HEK293T (cell line): ENCODE results near the gene GSDME.

ENCODE experiments used
- BHLHE40 ChIP-seq: fragments of 450-650 bp; IDR thresholded peaks from 2 replicates; pipeline ENCODE4 v1.6.1; 2016; ENCODE audit warnings: mild to moderate bottlenecking, moderate library complexity, borderline replicate concordance
- ELF4 ChIP-seq: fragments of 450-650 bp; IDR thresholded peaks from 2 replicates; pipeline ENCODE4 v1.6.1; 2017; ENCODE audit warnings: antibody characterized with exemption
- FOXA1 ChIP-seq: fragments of 450-650 bp; IDR thresholded peaks from 2 replicates; pipeline ENCODE4 v1.6.1; 2016; ENCODE audit warnings: mild to moderate bottlenecking
- FOXM1 ChIP-seq: fragments of 450-650 bp; IDR thresholded peaks from 2 replicates; pipeline ENCODE4 v1.6.1; 2017; ENCODE audit warnings: mild to moderate bottlenecking, borderline replicate concordance
- L3MBTL2 ChIP-seq: fragments of 450-650 bp; conservative IDR thresholded peaks from 2 replicates; pipeline ENCODE4 v1.6.1; 2016; ENCODE audit warnings: mild to moderate bottlenecking
- LEF1 ChIP-seq: fragments of 450-650 bp; IDR thresholded peaks from 2 replicates; pipeline ENCODE4 v1.6.1; 2017; ENCODE audit warnings: mild to moderate bottlenecking, borderline replicate concordance
- NFRKB ChIP-seq: fragments of 450-650 bp; IDR thresholded peaks from 2 replicates; pipeline ENCODE4 v1.6.1; 2016; ENCODE audit warnings: mild to moderate bottlenecking, moderate library complexity
- SP1 ChIP-seq: fragments of 450-650 bp; IDR thresholded peaks from 2 replicates; pipeline ENCODE4 v1.6.1; 2017
- SUZ12 ChIP-seq: fragments of 450-650 bp; IDR thresholded peaks from 2 replicates; pipeline ENCODE4 v1.6.1; 2016; ENCODE audit warnings: mild to moderate bottlenecking
- TARDBP ChIP-seq: fragments of 450-650 bp; IDR thresholded peaks from 2 replicates; pipeline ENCODE4 v1.6.1; 2016

DNA sequence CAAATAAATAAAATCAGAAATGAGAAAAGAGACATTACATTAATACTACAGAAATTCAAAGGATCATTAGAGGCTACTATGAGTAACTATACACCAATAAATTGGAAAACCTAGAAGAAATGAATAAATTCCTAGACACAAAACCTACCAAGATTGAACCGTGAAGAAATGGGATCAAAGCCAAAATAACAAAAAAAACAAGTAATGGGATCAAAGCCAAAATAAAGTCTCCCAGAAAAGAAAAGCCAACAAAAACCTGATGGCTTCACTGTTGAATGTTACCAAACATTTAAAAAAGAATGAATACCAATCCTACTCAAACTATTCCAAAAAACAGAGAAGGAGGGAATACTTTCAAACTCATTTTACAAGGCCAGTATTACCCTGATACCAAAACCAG is 20.0 kb downstream of the GSDME start:
- TF ChIP-seq FOXM1 (no peak), SP1 (no peak), BHLHE40 (no peak), SUZ12 (no peak), FOXA1 (no peak), NFRKB (no peak), TARDBP (no peak), ELF4 (no peak), L3MBTL2 (no peak), LEF1 (no peak)
